OCI-LY3 (cell line): ENCODE data around the gene ATP8A2.

Experiments
- H2AFZ ChIP-seq: fragments of 200-600, 300-600 bp; shearing (Covaris generic); 2 replicates; pipeline ENCODE4 v1.6.0; 2014; ENCODE audit warnings: antibody characterized with exemption, low read depth, low read length
- H3K27ac ChIP-seq: fragments of 200-600, 300-600 bp; sonication (generic); 2 replicates; pipeline ENCODE4 v1.5.1; 2014; ENCODE audit warnings: mild to moderate bottlenecking, low read length, moderate library complexity, mixed read lengths
- H3K27me3 ChIP-seq: fragments of 200-600, 300-600 bp; sonication (generic); 2 replicates; pipeline ENCODE4 v1.6.1; 2014; ENCODE audit warnings: low read depth, low read length, mixed read lengths
- H3K36me3 ChIP-seq: fragments of 200-600, 300-600 bp; sonication (generic); replicated peaks from 2 replicates; pipeline ENCODE3; 2014; ENCODE audit warnings: low read depth, low read length, mixed read lengths
- H3K4me1 ChIP-seq: fragments of 300-600, 200-600 bp; sonication (generic); 2 replicates; pipeline ENCODE4 v1.6.1; 2014; ENCODE audit warnings: low read length, mixed read lengths
- H3K4me2 ChIP-seq: fragments of 200-600, 300-600 bp; sonication (generic); 2 replicates; pipeline ENCODE4 v1.6.1; 2014; ENCODE audit warnings: low read length, mixed read lengths
- H3K4me3 ChIP-seq: fragments of 300-600, 200-600 bp; sonication (generic); 2 replicates; pipeline ENCODE4 v1.5.1; 2014; ENCODE audit warnings: antibody characterized with exemption, mild to moderate bottlenecking, low read length, moderate library complexity
- H3K79me2 ChIP-seq: fragments of 300-600, 200-600 bp; shearing (Covaris generic); 2 replicates; pipeline ENCODE4 v1.6.1; 2014; ENCODE audit warnings: mild to moderate bottlenecking, low read length, mixed read lengths
- H3K9ac ChIP-seq: fragments of 300-600, 200-600 bp; shearing (Covaris generic); 2 replicates; pipeline ENCODE4 v1.6.0; 2014; ENCODE audit warnings: mild to moderate bottlenecking, low read length, moderate library complexity
- H3K9me3 ChIP-seq: fragments of 200-600, 300-600 bp; shearing (Covaris generic); 2 replicates; pipeline ENCODE4 v1.6.1; 2014; ENCODE audit warnings: low read length, mixed read lengths; ENCODE audit not compliant: insufficient read depth
- H4K20me1 ChIP-seq: fragments of 200-600, 300-600 bp; sonication (generic); 2 replicates; pipeline ENCODE4 v1.6.1; 2016; ENCODE audit warnings: low read length, mixed read lengths; ENCODE audit not compliant: insufficient read depth
- CTCF ChIP-seq: fragments of 200-600, 300-600 bp; sonication (generic); IDR thresholded peaks from 2 replicates; pipeline ENCODE4 v1.5.1; 2014; ENCODE audit warnings: antibody characterized with exemption, low read length, low read depth
- EZH2phosphoT487 ChIP-seq: fragments of 200-600 bp; shearing (Covaris generic); IDR thresholded peaks from 2 replicates; pipeline ENCODE4 v1.6.1; 2018; ENCODE audit warnings: antibody characterized with exemption, mixed run types, low read depth

The ATP8A2 gene

DNA sequence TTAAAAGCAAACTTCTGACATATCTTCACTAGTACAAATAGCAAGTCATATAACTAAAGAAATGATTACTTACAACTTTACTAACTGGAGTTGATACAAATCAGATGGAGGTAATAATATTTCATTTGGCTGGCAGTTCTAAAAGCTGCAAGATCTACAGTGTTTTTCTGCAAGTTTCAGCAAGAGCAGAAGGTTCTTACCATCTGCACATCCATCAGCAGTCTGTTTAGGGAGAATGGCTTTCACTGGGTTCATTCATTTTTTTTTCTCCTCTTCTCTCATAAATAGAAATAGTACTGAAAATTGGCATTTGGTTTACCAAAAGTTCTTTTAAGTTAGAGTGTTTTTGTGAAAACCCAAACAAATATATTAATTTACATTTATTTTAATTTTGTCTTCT, 683.1 kb downstream of the ATP8A2 start:
- no peaks in the 10 kb centered on the region for H3K27me3 ChIP-seq
- no peaks in the 10 kb centered on the region for H3K9me3 ChIP-seq
- TF ChIP-seq EZH2phosphoT487 (no peak), CTCF (no peak)
- no peak overlapping the region for H3K9ac ChIP-seq
- no peaks in the 10 kb centered on the region for H4K20me1 ChIP-seq
- H3K4me1 ChIP-seq: no peaks in the 10 kb centered on the region
- no peaks in the 10 kb centered on the region for H3K79me2 ChIP-seq
- H3K36me3 ChIP-seq: no peaks in the 10 kb centered on the region
- no peak overlapping the region for H2AFZ ChIP-seq
- no peak overlapping the region for H3K4me3 ChIP-seq
- no peak overlapping the region for H3K4me2 ChIP-seq
- no peak overlapping the region for H3K27ac ChIP-seq

- Histone ChIP-seq H3K27ac (no peak overlapping the region), H3K36me3 (no peaks in the 10 kb centered on the region), H4K20me1 (no peaks in the 10 kb centered on the region), H3K4me2 (no peak overlapping the region), H3K4me1 (no peaks in the 10 kb centered on the region), H3K79me2 (no peaks in the 10 kb centered on the region), H3K9ac (no peak overlapping the region), H3K27me3 (no peaks in the 10 kb centered on the region), H3K4me3 (no peak overlapping the region), H3K9me3 (no peaks in the 10 kb centered on the region), H2AFZ (no peak overlapping the region)
- TF ChIP-seq EZH2phosphoT487 (no peak), CTCF (no peak)
Measured at GRCh38 chr13:26058704-26059103, 686.9 kb downstream of the ATP8A2 start.

DNA sequence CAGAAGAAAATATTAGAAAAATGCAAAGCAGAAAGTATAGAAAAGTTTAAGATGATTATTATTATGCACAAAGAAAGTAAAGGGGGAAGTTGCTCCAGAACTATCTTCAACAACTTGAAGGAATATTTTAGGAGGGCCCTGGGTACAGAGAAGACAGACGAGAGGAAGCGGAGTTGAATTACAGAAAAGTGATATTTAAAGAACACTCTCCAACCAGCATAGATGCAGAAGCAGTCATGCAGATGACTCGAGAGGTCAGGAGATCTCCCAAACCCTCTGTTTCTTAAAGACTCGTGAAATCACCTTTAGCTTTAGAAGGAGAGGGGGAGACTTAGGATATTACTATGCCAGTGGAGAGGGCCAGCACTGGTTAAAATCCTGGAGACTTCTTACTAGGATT, 688.6 kb downstream of the ATP8A2 start:
- Histone ChIP-seq H4K20me1 (no peaks in the 10 kb centered on the region), H3K4me3 (no peak overlapping the region), H3K36me3 (no peaks in the 10 kb centered on the region), H3K9me3 (no peaks in the 10 kb centered on the region), H3K4me2 (no peak overlapping the region), H2AFZ (no peak overlapping the region), H3K9ac (no peak overlapping the region), H3K27ac (no peak overlapping the region), H3K4me1 (no peaks in the 10 kb centered on the region), H3K27me3 (no peaks in the 10 kb centered on the region), H3K79me2 (no peaks in the 10 kb centered on the region)
- no peak for TF ChIP-seq EZH2phosphoT487
- no peak for TF ChIP-seq CTCF

GRCh38 chr13:26061256-26061655, 689.5 kb downstream of the ATP8A2 start:
- H3K27me3 ChIP-seq: no peaks in the 10 kb centered on the region
- no peak overlapping the region for H3K9ac ChIP-seq
- no peak overlapping the region for H3K4me3 ChIP-seq
- no peak overlapping the region for H3K27ac ChIP-seq
- H3K79me2 ChIP-seq: no peaks in the 10 kb centered on the region
- H2AFZ ChIP-seq: no peak overlapping the region
- H3K9me3 ChIP-seq: no peaks in the 10 kb centered on the region
- H3K36me3 ChIP-seq: no peaks in the 10 kb centered on the region
- H3K4me1 ChIP-seq: no peaks in the 10 kb centered on the region
- no peaks in the 10 kb centered on the region for H4K20me1 ChIP-seq
- no peak for TF ChIP-seq EZH2phosphoT487
- H3K4me2 ChIP-seq: no peak overlapping the region

- Histone ChIP-seq H4K20me1 (no peaks in the 10 kb centered on the region), H3K9ac (no peak overlapping the region), H3K9me3 (no peaks in the 10 kb centered on the region), H3K79me2 (no peaks in the 10 kb centered on the region), H3K27ac (no peak overlapping the region), H3K36me3 (no peaks in the 10 kb centered on the region), H2AFZ (no peak overlapping the region), H3K4me1 (no peaks in the 10 kb centered on the region), H3K4me2 (no peak overlapping the region), H3K4me3 (no peak overlapping the region), H3K27me3 (no peaks in the 10 kb centered on the region)
- TF ChIP-seq EZH2phosphoT487 (no peak), CTCF (no peak)
Measured at GRCh38 chr13:26061947-26062346, 690.2 kb downstream of the ATP8A2 start.
